Measurements from ENCODE around the gene CPT1A.
A peak's percentile ranks its signal among the peaks of the same experiment; 100 is the strongest.
"Not testable (repeated sequence)": the region's sequence is repeated elsewhere in the genome, so short reads cannot be mapped to it uniquely, and the experiment has no call there.

Gene CPT1A

DNA sequence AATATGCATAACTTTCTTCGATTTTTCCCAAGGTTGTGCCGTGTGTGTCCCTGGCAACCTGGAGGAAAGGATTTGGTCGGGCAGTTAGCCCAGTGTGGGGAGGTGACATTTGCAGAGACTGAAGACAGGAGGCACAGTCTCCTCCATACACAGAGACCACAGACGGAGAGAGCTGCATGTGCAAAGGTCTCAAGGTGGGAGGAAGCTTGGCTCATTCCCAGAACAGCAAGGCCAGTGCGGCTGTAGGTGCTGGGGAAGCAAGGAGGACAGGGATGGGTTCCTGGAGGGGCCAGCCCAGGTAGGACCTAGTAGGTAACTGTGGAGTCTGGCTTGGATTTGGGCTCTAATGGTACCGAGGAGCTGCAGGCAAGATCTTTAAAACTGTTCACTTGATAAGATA lies 20.7 kb upstream of the CPT1A start:
- DNase-seq (ENCODE audit: low spot score): no peak
- TF ChIP-seq, protein P1, sequence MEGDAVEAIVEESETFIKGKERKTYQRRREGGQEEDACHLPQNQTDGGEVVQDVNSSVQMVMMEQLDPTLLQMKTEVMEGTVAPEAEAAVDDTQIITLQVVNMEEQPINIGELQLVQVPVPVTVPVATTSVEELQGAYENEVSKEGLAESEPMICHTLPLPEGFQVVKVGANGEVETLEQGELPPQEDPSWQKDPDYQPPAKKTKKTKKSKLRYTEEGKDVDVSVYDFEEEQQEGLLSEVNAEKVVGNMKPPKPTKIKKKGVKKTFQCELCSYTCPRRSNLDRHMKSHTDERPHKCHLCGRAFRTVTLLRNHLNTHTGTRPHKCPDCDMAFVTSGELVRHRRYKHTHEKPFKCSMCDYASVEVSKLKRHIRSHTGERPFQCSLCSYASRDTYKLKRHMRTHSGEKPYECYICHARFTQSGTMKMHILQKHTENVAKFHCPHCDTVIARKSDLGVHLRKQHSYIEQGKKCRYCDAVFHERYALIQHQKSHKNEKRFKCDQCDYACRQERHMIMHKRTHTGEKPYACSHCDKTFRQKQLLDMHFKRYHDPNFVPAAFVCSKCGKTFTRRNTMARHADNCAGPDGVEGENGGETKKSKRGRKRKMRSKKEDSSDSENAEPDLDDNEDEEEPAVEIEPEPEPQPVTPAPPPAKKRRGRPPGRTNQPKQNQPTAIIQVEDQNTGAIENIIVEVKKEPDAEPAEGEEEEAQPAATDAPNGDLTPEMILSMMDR (IDR thresholded peaks at IDR 0.05; ENCODE audit: extremely low read depth, missing control alignments): no peak

DNA sequence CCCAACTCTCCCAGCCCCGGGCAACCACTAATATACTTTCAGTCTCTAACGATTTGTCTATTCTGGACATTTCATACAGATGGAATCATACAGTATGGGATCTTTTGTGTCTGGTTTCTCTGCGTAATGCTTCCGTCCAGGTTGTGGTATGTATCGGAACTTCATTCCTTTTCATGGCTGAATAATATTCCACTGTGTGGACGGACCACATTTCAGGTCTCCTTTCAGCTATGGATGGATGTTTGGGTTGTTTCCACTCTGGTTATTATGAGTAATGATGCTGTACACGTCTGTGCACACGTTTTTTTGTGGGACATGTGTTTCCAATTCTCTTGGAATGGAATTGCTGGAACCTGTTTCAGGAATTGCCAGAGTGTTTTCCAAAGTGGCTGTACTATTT lies 17.4 kb upstream of the CPT1A start:
- no peak for DNase-seq (ENCODE audit: low spot score)
- TF ChIP-seq, protein P1 (IDR thresholded peaks at IDR 0.05; ENCODE audit: extremely low read depth, missing control alignments): no peak

DNA sequence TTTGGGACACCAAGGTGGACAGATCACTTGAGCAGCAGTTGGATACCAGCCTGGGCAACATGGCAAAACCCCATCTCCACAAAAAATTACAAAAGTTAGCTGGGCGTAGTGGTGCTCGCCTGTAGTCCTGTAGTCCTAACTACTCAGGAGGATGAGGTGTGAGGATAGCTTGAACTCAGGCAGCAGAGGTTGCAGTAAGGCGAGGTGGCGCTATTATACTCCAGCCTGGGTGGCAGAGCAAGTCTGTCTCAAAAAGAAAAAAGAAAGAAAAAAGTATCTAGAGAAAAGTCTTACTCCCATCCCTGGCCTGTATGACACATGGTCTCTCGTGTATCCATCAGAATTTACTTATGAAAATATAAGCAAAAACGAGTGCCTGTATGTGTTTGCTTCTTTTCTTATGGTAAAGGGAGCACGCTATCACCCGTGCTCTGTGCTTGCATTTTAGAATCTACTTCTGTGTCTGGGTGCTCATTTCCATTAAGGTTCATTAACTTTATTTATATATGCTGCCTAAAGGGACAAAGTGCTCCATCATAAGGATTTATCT lies 15.4 kb upstream of the CPT1A start:
- TF ChIP-seq, protein P1 (IDR thresholded peaks at IDR 0.05; ENCODE audit: extremely low read depth, missing control alignments): no peak
- DNase-seq (ENCODE audit: low spot score): no peak

DNA sequence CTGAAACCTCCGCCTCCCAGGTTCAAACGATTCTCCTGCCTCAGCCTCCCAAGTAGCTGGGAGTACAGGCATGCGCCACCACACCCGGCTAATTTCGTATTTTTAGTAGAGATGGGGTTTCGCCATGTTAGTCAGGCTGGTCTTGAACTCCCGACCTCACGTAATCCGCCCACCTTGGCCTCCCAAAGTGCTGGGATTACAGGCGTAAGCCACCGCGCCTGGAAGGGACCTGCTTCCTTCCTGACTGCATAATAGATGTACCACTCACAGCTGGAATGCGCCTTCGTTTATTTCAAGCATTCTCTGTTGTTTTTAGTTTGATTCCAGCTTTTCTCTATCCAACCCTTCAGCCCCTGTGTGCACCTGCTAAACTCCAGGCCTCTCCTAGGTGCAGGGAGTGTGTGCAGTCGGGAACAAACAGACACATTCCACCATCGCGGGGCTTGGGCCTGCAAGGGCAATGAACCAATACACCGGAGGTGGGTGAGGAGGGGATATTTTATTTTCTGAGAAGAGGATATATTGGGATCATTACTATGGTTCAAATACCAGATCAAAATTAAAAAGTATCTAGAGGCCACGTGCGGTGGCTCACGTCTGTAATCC lies 14.8 kb upstream of the CPT1A start:
- DNase-seq (ENCODE audit: low spot score): not testable (repeated sequence)

DNA sequence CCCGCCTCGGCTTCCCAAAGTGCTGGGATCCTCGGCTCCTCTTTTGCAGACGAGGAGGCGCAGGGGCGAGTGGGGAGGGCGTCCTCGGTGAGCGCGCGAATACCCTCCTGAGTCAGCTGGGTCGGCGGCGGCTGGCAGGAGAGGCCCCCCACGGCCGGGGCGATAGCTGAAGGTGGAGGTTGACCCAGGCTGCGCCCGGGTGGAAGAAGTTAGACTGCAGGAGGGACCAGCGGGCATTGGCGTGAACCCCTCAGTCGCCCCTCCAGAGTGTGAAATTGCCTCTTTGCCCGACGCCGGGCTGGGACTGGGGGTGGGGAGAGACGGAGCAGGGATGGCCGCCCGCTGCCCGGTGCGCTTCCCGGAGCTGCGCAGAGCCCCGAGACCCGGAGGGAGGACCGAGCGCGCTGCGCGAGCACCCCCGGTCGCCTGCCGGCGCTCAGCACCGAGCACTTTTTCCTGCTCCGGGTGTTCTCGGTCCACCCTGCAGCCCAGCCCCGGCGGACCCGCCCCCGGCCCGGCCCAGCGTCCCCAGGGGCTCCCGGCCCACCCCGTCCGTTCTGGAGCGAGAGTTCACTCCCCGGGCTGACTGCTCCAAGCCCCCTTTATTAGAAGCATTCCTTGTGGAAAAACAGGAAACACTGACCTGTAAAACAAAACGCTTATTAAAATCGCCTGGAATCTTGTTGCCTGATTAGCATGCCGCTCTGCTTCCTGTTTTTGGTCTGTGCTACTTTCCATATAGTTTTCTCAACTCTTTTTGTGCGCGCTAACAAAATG lies 13.7 kb upstream of the CPT1A start:
- DNase-seq (ENCODE audit: low spot score): peak; percentile 67
- TF ChIP-seq, protein P1 (IDR thresholded peaks at IDR 0.05; ENCODE audit: extremely low read depth, missing control alignments): no peak

DNA sequence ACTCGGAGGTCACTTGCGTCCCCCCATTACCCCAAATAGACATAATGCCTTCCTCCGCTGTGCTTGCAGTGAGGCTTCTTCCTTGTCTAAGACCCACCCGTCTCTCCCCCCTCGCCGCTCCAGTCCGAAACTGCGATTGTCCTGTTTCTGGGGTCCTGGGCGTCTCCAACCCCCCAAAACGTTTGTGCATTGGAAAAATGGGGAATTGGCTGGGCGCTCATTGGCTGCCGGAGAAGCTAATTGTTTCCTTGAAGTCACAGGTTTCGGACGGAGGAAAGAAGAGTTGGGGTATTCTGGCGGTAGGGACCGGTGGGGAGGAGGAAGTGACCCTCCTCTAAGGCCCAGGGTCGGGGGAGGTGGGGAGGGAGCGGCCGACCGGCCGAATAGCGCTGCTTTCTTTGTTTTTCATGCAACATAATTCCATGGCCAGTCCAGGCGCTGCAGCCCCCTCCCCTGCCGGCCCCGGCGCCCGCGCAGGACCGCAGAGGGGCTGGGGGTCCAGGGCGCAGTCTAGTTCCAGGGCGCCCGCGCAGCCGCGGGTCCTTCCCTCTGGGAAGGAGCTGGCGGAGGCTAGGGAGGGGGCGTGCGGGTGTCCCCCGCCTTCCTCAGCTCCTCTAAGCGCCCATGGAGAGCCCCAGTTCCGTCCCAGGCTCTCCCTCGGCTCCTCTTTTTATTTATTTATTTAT lies 12.7 kb upstream of the CPT1A start:
- DNase-seq (ENCODE audit: low spot score): peak; percentile 43
- TF ChIP-seq, protein P1 (IDR thresholded peaks at IDR 0.05; ENCODE audit: extremely low read depth, missing control alignments): no peak

DNA sequence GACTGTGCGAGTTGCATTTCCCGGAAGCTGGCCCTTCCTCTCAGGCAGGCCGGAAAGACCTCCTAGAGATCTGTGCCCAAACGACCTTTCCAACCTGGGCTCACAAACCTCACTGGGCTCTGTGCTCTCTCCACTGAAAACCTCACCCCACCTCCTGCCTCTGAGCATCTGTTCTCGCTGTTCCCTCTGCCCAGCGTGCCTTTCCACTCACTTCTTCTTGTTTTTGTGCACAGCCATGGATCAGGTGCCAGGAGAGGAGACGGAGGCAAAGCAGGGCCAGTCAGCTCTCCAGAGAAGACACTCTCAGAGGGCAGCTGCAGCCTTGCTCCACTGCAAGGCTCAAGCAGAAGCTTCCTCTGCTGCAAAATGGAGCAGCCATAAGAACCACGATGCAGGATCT lies 10.9 kb upstream of the CPT1A start:
- TF ChIP-seq, protein P1 (IDR thresholded peaks at IDR 0.05; ENCODE audit: extremely low read depth, missing control alignments): no peak
- DNase-seq (ENCODE audit: low spot score): no peak

Measured in GM20000 (cell line).